WTC11 (cell line): ENCODE results near the gene CTNND2. TPM values are rescaled to one million over a fixed set of nuclear protein-coding genes. Genes with fewer than 3 reads are reported as not detected.

Experiments used
- ATAC-seq: fragments of 200-7000 bp; cut with Tn5 transposase; 2 replicates; pipeline ENCODE4 v1.10.0; 2021; ENCODE audit warnings: mild to moderate bottlenecking, moderate library complexity
- CTCF ChIA-PET: fragments of 300-600 bp; sonication (Branson Sonifier 250); formaldehyde crosslinking; loops from one replicate; lab custom pipeline; 2021; ENCODE audit warnings: antibody characterized with exemption; lab: Charles Lee
- POLR2A ChIA-PET: fragments of 350-600 bp; sonication (Branson Sonifier 250); formaldehyde crosslinking; loops from one replicate; lab custom pipeline; 2021; ENCODE audit warnings: antibody characterized with exemption; lab: Charles Lee
- DNase-seq: peaks from one replicate; pipeline ENCODE4 v3.0.0; 2021; ENCODE audit warnings: low spot score
- H3K27ac Mint-ChIP-seq: 2 replicates; pipeline ENCODE4 v1.8.0; 2021; ENCODE audit warnings: mixed read lengths
- H3K27me3 Mint-ChIP-seq: 2 replicates; pipeline ENCODE4 v1.8.0; 2021; ENCODE audit warnings: low read depth, mild to moderate bottlenecking, moderate library complexity, mixed read lengths
- H3K36me3 Mint-ChIP-seq: 2 replicates; pipeline ENCODE4 v1.8.0; 2021; ENCODE audit warnings: mixed read lengths
- H3K4me1 Mint-ChIP-seq: 2 replicates; pipeline ENCODE4 v1.8.0; 2022; ENCODE audit warnings: mixed read lengths
- H3K4me3 Mint-ChIP-seq: 2 replicates; pipeline ENCODE4 v1.8.0; 2021; ENCODE audit warnings: mild to moderate bottlenecking, moderate library complexity, mixed read lengths
- H3K9me3 Mint-ChIP-seq: 2 replicates; pipeline ENCODE4 v1.8.0; 2021; ENCODE audit warnings: mixed read lengths
- ELF4 ChIP-seq: sonication (generic); formaldehyde crosslinking; IDR thresholded peaks from 2 replicates; pipeline ENCODE4 v1.8.1; 2022; ENCODE audit warnings: low read depth, mild to moderate bottlenecking, moderate library complexity, missing genetic modification reagents
- GABPB1 ChIP-seq: sonication (generic); formaldehyde crosslinking; IDR thresholded peaks from 2 replicates; pipeline ENCODE4 v1.8.1; 2023; ENCODE audit warnings: mild to moderate bottlenecking, missing genetic modification reagents
- IRF2 ChIP-seq: sonication (generic); formaldehyde crosslinking; IDR thresholded peaks from 2 replicates; pipeline ENCODE4 v1.8.0; 2022; ENCODE audit warnings: low read depth, missing genetic modification reagents, borderline replicate concordance
- KAT7 ChIP-seq: sonication (generic); formaldehyde crosslinking; IDR thresholded peaks from 2 replicates; pipeline ENCODE4 v1.8.1; 2023; ENCODE audit warnings: missing genetic modification reagents, mild to moderate bottlenecking, borderline replicate concordance
- NFYB ChIP-seq: sonication (generic); formaldehyde crosslinking; conservative IDR thresholded peaks from 2 replicates; pipeline ENCODE4 v1.8.0; 2022; ENCODE audit warnings: low read depth, missing genetic modification reagents
- NR1H2 ChIP-seq: sonication (generic); formaldehyde crosslinking; IDR thresholded peaks from 2 replicates; pipeline ENCODE4 v1.9.0; 2021; ENCODE audit warnings: mild to moderate bottlenecking, moderate library complexity, missing genetic modification reagents
- NR3C1 ChIP-seq: sonication (generic); formaldehyde crosslinking; conservative IDR thresholded peaks from 2 replicates; pipeline ENCODE4 v1.8.1; 2023; ENCODE audit warnings: low read depth, mild to moderate bottlenecking, missing genetic modification reagents
- SMAD3 ChIP-seq: sonication (generic); formaldehyde crosslinking; IDR thresholded peaks from 2 replicates; pipeline ENCODE4 v1.8.0; 2022; ENCODE audit warnings: missing genetic modification reagents, mild to moderate bottlenecking, borderline replicate concordance
- TP53 ChIP-seq: sonication (generic); formaldehyde crosslinking; IDR thresholded peaks from 2 replicates; pipeline ENCODE4 v1.8.1; 2023; ENCODE audit warnings: mild to moderate bottlenecking, missing genetic modification reagents
- ZNF121 ChIP-seq: sonication (generic); formaldehyde crosslinking; IDR thresholded peaks from 2 replicates; pipeline ENCODE4 v1.8.0; 2023; ENCODE audit warnings: missing genetic modification reagents
- ZNF232 ChIP-seq: sonication (generic); formaldehyde crosslinking; IDR thresholded peaks from 2 replicates; pipeline ENCODE4 v1.8.0; 2022; ENCODE audit warnings: mild to moderate bottlenecking, missing genetic modification reagents
- ZNF263 ChIP-seq: sonication (generic); formaldehyde crosslinking; IDR thresholded peaks from 2 replicates; pipeline ENCODE4 v1.8.1; 2022; ENCODE audit warnings: low read depth, mild to moderate bottlenecking, moderate library complexity, missing genetic modification reagents
- ZNF317 ChIP-seq: sonication (generic); formaldehyde crosslinking; IDR thresholded peaks from 2 replicates; pipeline ENCODE4 v1.8.1; 2023; ENCODE audit warnings: low read depth, mild to moderate bottlenecking, moderate library complexity, missing genetic modification reagents, borderline replicate concordance
- total RNA-seq: library from RNA; stranded (reverse); gene quantifications from 3 replicates; pipeline ENCODE4 v1.2.3, GENCODE V29; 2021
- TF ChIP-seq, protein P1 (sequence below): sonication (generic); formaldehyde crosslinking; IDR thresholded peaks from 2 replicates; pipeline ENCODE4 v1.8.0; 2022; ENCODE audit warnings: mild to moderate bottlenecking, missing genetic modification reagents
- TF ChIP-seq, protein P2 (sequence below): sonication (generic); formaldehyde crosslinking; IDR thresholded peaks from 2 replicates; pipeline ENCODE4 v1.8.1; 2023; ENCODE audit warnings: mild to moderate bottlenecking, missing genetic modification reagents
- TF ChIP-seq, protein P3 (sequence below): fragments of 250-450 bp; sonication (Bioruptor Pico); IDR thresholded peaks from 2 replicates; pipeline ENCODE4 v1.9.0; 2021; ENCODE audit warnings: mild to moderate bottlenecking, borderline replicate concordance
- TF ChIP-seq, protein P4 (sequence below): sonication (generic); formaldehyde crosslinking; IDR thresholded peaks from 2 replicates; pipeline ENCODE4 v1.8.1; 2023; ENCODE audit warnings: mild to moderate bottlenecking, missing genetic modification reagents, borderline replicate concordance
- TF ChIP-seq, protein P5 (sequence below): sonication (generic); formaldehyde crosslinking; IDR thresholded peaks from 2 replicates; pipeline ENCODE4 v1.8.1; 2023; ENCODE audit warnings: mild to moderate bottlenecking, missing genetic modification reagents, moderate library complexity
- TF ChIP-seq, protein P6 (sequence below): fragments of 250-450 bp; sonication (Bioruptor Pico); conservative IDR thresholded peaks from 2 replicates; pipeline ENCODE4 v1.9.0; 2021; ENCODE audit warnings: mild to moderate bottlenecking
- TF ChIP-seq, protein P7 (sequence below): fragments of 200-600 bp; IDR thresholded peaks from 2 replicates; pipeline ENCODE4 v1.8.0; 2022; ENCODE audit warnings: antibody characterized with exemption

The CTNND2 gene
- total RNA-seq, 1 experiment from 2014 or later = 11.9 TPM

DNA sequence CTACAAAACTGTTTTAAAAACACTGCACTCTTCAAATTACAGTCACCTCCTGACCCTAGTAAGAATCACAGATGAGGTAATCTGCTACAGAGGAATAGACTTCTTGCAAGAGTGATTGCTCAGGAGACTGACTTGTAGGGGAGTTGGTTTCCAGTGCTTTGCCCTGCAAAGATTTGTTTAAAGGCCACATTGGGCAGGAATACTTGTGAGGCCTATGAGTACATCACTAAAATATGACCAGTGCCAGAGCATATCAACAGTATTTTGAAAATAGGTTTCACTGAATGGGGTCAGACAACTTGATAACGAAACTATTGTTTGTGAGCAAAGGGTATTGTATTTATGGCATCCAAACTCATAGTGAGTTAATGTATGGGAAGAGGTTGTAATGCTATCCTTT lies 21.5 kb upstream of the CTNND2 start:
- POLR2A ChIA-PET = no interaction called here
- DNase-seq (no peak), ATAC-seq (no peak)
- Mint-ChIP-seq H3K4me3 (no peak overlapping the region), H3K27ac (no peak overlapping the region), H3K4me1 (no peaks in the 10 kb centered on the region; the same call in 1 of the 2 replicates), H3K27me3 (no peaks in the 10 kb centered on the region), H3K9me3 (peaks cover 22% of the 10 kb centered on the region), H3K36me3 (peaks cover 2% of the 10 kb centered on the region)
- CTCF ChIA-PET = no interaction called here
- no peak for TF ChIP-seq SMAD3 (CRISPR knock-in tag)
- TF ChIP-seq NR1H2 (CRISPR knock-in tag) = no peak
- TF ChIP-seq KAT7 (CRISPR knock-in tag) = no peak
- no peak for TF ChIP-seq ELF4 (CRISPR knock-in tag)
- TF ChIP-seq, protein P1, sequence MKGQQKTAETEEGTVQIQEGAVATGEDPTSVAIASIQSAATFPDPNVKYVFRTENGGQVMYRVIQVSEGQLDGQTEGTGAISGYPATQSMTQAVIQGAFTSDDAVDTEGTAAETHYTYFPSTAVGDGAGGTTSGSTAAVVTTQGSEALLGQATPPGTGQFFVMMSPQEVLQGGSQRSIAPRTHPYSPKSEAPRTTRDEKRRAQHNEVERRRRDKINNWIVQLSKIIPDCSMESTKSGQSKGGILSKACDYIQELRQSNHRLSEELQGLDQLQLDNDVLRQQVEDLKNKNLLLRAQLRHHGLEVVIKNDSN (CRISPR knock-in tag) = no peak

DNA sequence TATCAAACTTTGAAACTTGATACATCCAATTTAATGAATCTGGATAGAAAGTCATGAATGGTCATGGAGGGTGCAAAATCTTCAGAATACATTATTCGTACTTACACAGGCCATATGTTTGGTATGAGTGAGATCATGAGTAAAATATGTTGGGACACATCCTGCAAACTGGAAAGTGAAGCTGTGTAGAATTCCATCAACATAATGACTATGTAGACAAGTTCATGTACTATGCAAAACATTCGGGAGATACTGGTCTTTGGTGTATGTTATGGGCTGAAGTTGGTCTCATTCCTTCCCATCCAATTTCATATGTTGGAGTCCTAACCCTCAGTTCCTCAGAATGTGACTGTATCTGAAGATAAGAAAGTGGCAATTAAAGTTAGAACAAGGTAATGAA lies 18.1 kb upstream of the CTNND2 start:
- peaks cover 22% of the 10 kb centered on the region for H3K9me3 Mint-ChIP-seq
- ATAC-seq = no peak
- no peak for DNase-seq
- H3K4me3 Mint-ChIP-seq = no peak overlapping the region
- ChIA-PET POLR2A (no interaction called here), CTCF (no interaction called here)
- H3K4me1 Mint-ChIP-seq = no peaks in the 10 kb centered on the region; the same call in 1 of the 2 replicates
- H3K27ac Mint-ChIP-seq = no peak overlapping the region
- H3K27me3 Mint-ChIP-seq = no peaks in the 10 kb centered on the region
- H3K36me3 Mint-ChIP-seq = peaks cover 2% of the 10 kb centered on the region
- TF ChIP-seq GABPB1 (CRISPR knock-in tag) = no peak
- TF ChIP-seq, protein P2, sequence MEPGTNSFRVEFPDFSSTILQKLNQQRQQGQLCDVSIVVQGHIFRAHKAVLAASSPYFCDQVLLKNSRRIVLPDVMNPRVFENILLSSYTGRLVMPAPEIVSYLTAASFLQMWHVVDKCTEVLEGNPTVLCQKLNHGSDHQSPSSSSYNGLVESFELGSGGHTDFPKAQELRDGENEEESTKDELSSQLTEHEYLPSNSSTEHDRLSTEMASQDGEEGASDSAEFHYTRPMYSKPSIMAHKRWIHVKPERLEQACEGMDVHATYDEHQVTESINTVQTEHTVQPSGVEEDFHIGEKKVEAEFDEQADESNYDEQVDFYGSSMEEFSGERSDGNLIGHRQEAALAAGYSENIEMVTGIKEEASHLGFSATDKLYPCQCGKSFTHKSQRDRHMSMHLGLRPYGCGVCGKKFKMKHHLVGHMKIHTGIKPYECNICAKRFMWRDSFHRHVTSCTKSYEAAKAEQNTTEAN (CRISPR knock-in tag) = no peak
- TF ChIP-seq, protein P3, sequence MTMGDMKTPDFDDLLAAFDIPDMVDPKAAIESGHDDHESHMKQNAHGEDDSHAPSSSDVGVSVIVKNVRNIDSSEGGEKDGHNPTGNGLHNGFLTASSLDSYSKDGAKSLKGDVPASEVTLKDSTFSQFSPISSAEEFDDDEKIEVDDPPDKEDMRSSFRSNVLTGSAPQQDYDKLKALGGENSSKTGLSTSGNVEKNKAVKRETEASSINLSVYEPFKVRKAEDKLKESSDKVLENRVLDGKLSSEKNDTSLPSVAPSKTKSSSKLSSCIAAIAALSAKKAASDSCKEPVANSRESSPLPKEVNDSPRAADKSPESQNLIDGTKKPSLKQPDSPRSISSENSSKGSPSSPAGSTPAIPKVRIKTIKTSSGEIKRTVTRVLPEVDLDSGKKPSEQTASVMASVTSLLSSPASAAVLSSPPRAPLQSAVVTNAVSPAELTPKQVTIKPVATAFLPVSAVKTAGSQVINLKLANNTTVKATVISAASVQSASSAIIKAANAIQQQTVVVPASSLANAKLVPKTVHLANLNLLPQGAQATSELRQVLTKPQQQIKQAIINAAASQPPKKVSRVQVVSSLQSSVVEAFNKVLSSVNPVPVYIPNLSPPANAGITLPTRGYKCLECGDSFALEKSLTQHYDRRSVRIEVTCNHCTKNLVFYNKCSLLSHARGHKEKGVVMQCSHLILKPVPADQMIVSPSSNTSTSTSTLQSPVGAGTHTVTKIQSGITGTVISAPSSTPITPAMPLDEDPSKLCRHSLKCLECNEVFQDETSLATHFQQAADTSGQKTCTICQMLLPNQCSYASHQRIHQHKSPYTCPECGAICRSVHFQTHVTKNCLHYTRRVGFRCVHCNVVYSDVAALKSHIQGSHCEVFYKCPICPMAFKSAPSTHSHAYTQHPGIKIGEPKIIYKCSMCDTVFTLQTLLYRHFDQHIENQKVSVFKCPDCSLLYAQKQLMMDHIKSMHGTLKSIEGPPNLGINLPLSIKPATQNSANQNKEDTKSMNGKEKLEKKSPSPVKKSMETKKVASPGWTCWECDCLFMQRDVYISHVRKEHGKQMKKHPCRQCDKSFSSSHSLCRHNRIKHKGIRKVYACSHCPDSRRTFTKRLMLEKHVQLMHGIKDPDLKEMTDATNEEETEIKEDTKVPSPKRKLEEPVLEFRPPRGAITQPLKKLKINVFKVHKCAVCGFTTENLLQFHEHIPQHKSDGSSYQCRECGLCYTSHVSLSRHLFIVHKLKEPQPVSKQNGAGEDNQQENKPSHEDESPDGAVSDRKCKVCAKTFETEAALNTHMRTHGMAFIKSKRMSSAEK (CRISPR knock-in tag) = no peak
- TF ChIP-seq, protein P4, sequence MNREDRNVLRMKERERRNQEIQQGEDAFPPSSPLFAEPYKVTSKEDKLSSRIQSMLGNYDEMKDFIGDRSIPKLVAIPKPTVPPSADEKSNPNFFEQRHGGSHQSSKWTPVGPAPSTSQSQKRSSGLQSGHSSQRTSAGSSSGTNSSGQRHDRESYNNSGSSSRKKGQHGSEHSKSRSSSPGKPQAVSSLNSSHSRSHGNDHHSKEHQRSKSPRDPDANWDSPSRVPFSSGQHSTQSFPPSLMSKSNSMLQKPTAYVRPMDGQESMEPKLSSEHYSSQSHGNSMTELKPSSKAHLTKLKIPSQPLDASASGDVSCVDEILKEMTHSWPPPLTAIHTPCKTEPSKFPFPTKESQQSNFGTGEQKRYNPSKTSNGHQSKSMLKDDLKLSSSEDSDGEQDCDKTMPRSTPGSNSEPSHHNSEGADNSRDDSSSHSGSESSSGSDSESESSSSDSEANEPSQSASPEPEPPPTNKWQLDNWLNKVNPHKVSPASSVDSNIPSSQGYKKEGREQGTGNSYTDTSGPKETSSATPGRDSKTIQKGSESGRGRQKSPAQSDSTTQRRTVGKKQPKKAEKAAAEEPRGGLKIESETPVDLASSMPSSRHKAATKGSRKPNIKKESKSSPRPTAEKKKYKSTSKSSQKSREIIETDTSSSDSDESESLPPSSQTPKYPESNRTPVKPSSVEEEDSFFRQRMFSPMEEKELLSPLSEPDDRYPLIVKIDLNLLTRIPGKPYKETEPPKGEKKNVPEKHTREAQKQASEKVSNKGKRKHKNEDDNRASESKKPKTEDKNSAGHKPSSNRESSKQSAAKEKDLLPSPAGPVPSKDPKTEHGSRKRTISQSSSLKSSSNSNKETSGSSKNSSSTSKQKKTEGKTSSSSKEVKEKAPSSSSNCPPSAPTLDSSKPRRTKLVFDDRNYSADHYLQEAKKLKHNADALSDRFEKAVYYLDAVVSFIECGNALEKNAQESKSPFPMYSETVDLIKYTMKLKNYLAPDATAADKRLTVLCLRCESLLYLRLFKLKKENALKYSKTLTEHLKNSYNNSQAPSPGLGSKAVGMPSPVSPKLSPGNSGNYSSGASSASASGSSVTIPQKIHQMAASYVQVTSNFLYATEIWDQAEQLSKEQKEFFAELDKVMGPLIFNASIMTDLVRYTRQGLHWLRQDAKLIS (CRISPR knock-in tag) = no peak
- TF ChIP-seq, protein P5, sequence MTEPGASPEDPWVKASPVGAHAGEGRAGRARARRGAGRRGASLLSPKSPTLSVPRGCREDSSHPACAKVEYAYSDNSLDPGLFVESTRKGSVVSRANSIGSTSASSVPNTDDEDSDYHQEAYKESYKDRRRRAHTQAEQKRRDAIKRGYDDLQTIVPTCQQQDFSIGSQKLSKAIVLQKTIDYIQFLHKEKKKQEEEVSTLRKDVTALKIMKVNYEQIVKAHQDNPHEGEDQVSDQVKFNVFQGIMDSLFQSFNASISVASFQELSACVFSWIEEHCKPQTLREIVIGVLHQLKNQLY (CRISPR knock-in tag) = no peak
- TF ChIP-seq, protein P6, sequence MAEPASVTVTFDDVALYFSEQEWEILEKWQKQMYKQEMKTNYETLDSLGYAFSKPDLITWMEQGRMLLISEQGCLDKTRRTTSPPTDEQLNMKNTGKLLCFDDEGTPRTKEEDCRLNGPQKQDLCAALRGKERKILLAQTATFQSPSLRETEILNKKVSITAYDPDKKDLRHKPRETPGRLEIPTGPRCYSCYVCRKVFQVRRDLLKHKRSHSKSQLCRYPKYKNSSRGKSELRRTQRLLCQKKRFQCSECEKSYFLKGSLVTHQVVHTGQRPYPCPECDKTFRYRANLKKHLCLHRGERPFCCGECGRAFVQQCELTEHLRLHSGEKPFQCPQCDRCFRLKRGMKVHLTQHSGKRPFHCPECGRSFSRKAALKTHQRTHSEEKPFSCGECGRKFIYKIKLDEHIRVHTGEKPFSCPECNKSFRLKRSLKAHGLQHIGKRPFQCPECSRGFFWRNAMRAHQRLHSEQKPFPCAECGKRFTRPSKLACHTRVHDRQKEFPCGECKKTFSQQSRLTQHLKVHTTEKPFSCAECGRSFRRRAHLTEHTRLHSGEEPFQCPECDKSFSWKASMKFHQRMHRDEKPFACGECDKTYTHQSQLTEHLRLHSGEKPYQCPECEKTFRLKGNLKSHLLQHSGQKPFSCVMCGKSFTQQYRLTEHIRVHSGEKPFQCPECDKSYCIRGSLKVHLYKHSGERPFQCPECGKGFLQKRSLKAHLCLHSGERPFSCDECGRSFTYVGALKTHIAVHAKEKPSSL (CRISPR knock-in tag) = no peak
- no peak for TF ChIP-seq IRF2 (CRISPR knock-in tag)
- TF ChIP-seq ZNF263 = no peak
- no peak for TF ChIP-seq NFYB
- no peak for TF ChIP-seq ZNF317 (CRISPR knock-in tag)
- TF ChIP-seq ZNF121 (CRISPR knock-in tag) = no peak
- no peak for TF ChIP-seq TP53 (CRISPR knock-in tag)
- TF ChIP-seq, protein P7, sequence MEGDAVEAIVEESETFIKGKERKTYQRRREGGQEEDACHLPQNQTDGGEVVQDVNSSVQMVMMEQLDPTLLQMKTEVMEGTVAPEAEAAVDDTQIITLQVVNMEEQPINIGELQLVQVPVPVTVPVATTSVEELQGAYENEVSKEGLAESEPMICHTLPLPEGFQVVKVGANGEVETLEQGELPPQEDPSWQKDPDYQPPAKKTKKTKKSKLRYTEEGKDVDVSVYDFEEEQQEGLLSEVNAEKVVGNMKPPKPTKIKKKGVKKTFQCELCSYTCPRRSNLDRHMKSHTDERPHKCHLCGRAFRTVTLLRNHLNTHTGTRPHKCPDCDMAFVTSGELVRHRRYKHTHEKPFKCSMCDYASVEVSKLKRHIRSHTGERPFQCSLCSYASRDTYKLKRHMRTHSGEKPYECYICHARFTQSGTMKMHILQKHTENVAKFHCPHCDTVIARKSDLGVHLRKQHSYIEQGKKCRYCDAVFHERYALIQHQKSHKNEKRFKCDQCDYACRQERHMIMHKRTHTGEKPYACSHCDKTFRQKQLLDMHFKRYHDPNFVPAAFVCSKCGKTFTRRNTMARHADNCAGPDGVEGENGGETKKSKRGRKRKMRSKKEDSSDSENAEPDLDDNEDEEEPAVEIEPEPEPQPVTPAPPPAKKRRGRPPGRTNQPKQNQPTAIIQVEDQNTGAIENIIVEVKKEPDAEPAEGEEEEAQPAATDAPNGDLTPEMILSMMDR = no peak
- TF ChIP-seq NR3C1 (CRISPR knock-in tag) = no peak
- TF ChIP-seq ZNF232 (CRISPR knock-in tag) = no peak
